AG09319 (cell line): ENCODE measurements around the gene PDE3A.
A peak's percentile ranks its signal among the peaks of the same experiment; 100 is the strongest.

Experiments used
- DNase-seq: peaks from one replicate; pipeline ENCODE4 v3.0.0-alpha.2; 2010; ENCODE audit warnings: low read depth; ENCODE audit errors: extremely low read depth
- TF ChIP-seq, protein P1 (sequence below): IDR thresholded peaks from 2 replicates; pipeline ENCODE4 v1.5.1; 2011; ENCODE audit warnings: low read depth, mild to moderate bottlenecking, inconsistent platforms, low read length, moderate library complexity

Gene PDE3A

GRCh38 chr12:20423557-20423956, 55.2 kb downstream of the PDE3A start:
- TF ChIP-seq, protein P1, sequence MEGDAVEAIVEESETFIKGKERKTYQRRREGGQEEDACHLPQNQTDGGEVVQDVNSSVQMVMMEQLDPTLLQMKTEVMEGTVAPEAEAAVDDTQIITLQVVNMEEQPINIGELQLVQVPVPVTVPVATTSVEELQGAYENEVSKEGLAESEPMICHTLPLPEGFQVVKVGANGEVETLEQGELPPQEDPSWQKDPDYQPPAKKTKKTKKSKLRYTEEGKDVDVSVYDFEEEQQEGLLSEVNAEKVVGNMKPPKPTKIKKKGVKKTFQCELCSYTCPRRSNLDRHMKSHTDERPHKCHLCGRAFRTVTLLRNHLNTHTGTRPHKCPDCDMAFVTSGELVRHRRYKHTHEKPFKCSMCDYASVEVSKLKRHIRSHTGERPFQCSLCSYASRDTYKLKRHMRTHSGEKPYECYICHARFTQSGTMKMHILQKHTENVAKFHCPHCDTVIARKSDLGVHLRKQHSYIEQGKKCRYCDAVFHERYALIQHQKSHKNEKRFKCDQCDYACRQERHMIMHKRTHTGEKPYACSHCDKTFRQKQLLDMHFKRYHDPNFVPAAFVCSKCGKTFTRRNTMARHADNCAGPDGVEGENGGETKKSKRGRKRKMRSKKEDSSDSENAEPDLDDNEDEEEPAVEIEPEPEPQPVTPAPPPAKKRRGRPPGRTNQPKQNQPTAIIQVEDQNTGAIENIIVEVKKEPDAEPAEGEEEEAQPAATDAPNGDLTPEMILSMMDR: no peak
- no peak for DNase-seq

DNA sequence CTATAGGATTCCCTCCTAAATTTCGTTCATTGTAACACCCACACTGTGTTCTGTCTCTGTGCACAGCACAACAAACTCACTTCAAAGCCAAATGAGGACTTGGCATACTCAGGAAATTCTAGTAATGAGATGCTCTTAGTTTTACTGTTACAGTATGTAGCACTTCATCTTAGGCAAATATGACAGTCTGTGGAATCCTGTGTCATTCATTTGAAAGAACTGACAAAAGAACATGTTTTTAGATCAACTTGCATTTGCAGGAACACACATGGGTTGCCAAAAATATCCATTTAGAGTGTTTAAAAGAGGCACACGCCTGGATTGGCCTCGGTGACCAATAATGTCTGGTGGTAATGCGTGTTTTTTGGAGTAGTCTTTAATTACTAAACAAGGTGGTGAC, 56.5 kb downstream of the PDE3A start:
- TF ChIP-seq, protein P1: no peak
- DNase-seq: no peak

GRCh38 chr12:20426191-20426590, 57.9 kb downstream of the PDE3A start:
- DNase-seq: peak; percentile 27

DNA sequence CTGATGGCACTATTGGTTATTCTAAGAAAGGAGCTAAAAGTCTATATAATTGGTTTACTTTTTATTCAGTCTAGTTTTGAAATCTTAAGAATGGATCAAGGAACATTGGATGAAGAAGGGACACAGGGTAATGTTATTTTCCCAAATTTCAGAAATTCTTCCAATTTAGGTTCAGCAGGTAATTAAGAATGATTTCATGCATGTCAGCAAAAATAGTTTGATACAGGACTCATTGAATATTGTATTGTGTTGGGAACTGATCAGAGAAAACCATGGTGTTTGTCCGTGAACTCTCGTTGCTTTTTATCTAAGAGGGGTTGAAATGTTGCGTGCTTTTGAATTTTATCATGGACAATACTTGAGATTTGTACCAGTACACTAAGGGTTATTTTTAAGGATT, 58.6 kb downstream of the PDE3A start:
- no peak for DNase-seq
- TF ChIP-seq, protein P1: no peak

More at GRCh38 chr12:20426191-20426590, 57.9 kb downstream of the PDE3A start:
- TF ChIP-seq, protein P1: no peak

DNA sequence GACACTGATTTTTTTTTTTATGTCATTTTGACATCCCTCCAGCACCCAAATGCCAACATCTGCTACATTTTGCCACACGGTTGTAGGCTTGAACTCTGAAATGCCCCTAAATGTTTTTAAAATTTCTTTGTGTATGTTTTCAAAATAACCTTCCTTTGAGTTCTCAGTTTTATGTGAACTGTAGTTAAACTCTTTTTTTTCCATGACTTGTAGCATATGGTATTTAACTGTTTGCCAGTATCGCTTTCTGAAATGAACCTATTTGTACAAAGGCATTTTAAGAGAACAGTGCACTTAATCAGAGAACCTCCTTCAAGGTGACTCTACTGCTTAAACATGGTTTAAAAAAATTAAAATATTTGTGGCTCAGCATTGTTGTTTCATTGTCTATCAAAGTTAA, 61.5 kb downstream of the PDE3A start:
- no peak for DNase-seq
- TF ChIP-seq, protein P1: no peak

- TF ChIP-seq, protein P1: no peak
- no peak for DNase-seq
Observed at GRCh38 chr12:20432290-20432689, 64.0 kb downstream of the PDE3A start.

- TF ChIP-seq, protein P1: no peak
- no peak for DNase-seq
Observed at GRCh38 chr12:20434996-20435395, 66.7 kb downstream of the PDE3A start.
